Measurements from ENCODE around the gene MEIS1.

MEIS1 gene

DNA sequence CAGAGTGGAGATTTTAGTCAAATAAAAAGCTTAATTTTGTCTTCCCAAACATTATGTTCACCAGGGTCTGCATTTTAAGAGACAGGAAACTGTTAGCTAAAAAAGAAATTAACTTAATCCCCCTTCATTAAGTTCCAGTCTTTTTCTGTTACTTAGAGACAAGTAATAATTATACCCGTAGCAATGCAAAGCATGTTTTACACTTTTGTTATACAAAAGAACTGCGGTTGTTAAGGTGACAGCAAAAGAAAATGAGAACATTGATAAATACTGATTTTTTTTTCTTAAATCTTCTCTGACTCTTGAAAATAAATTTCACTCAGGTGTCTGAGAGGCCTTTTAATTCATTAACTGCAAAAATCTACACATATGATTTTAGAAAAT, 101.4 kb downstream of the MEIS1 start:
- no peak for DNase-seq (ENCODE audit: low read depth)

DNA sequence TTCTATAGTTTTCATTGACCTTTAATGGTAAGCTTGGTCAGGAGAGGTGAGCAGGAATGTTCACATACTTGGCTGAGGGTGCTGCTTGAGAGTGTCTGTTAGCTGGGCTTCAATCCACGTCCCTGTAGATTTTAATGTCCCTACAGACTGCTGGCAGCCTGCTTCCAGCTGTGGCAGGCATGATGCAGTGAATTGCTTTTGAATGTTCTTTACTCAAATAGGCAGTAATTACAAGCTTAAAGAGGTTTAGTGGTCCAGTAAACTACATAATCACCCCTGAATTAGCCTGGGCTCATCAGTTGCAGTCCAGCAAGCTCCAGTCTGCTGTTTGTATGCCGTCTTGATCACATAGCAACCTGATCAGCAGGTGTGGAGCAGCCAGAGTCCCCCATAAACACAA, 102.1 kb downstream of the MEIS1 start:
- no peak for DNase-seq (ENCODE audit: low read depth)

- DNase-seq (ENCODE audit: low read depth): no peak
Observed at GRCh38 chr2:66538291-66538690, 103.4 kb downstream of the MEIS1 start.

- DNase-seq (ENCODE audit: low read depth): no peak
Observed at GRCh38 chr2:66539452-66539851, 104.5 kb downstream of the MEIS1 start.

- no peak for DNase-seq (ENCODE audit: low read depth)
Observed at GRCh38 chr2:66541646-66542045, 106.7 kb downstream of the MEIS1 start.

- DNase-seq (ENCODE audit: low read depth): no peak
Observed at GRCh38 chr2:66543257-66543767, 108.4 kb downstream of the MEIS1 start.

GRCh38 chr2:66544258-66544657, 109.3 kb downstream of the MEIS1 start:
- no peak for DNase-seq (ENCODE audit: low read depth)

- DNase-seq (ENCODE audit: low read depth): no peak
Observed at GRCh38 chr2:66545258-66545657, 110.3 kb downstream of the MEIS1 start.

GRCh38 chr2:66547118-66547517, 112.2 kb downstream of the MEIS1 start:
- no peak for DNase-seq (ENCODE audit: low read depth)

DNA sequence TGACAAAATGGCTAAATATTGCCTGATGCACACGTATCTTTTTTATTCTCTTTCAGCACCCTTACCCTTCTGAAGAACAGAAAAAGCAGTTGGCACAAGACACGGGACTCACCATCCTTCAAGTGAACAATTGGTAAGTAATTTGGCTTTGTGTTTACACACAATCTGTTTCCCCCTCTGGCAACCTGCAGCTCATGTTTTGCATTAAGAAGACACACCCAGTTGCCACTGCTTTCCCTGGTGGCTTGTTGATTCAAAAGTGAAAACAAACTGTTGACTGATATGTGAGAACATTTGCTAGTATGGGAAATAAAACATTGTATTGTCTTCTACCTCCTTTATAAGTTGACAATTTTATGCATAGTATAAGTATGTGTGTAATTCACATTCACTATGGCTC, 113.0 kb downstream of the MEIS1 start:
- DNase-seq (ENCODE audit: low read depth): no peak

- no peak for DNase-seq (ENCODE audit: low read depth)
Observed at GRCh38 chr2:66548422-66548821, 113.5 kb downstream of the MEIS1 start.

GRCh38 chr2:66550826-66551225, 115.9 kb downstream of the MEIS1 start:
- DNase-seq (ENCODE audit: low read depth): no peak

- DNase-seq (ENCODE audit: low read depth): no peak
Observed at GRCh38 chr2:66553370-66553769, 118.4 kb downstream of the MEIS1 start.

DNA sequence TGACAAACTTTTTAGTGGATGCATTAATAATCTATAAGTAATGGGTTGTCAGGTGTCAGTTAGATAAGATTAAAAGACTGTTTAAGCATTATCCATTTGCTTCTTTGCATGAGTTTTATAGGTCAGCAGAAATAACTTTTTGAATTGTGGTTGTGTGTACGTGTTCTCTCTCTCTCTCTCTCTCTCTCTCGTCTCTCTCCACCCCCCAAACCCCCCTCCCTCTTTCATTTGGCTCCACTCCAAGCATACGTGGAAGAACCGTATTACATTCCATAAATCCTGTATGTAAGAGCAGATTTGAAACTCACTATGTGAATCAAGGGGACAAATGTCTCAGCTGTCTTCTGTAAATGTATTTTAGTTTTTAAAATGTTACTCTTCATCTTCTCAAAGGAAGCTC, 120.2 kb downstream of the MEIS1 start:
- DNase-seq (ENCODE audit: low read depth): no peak

DNA sequence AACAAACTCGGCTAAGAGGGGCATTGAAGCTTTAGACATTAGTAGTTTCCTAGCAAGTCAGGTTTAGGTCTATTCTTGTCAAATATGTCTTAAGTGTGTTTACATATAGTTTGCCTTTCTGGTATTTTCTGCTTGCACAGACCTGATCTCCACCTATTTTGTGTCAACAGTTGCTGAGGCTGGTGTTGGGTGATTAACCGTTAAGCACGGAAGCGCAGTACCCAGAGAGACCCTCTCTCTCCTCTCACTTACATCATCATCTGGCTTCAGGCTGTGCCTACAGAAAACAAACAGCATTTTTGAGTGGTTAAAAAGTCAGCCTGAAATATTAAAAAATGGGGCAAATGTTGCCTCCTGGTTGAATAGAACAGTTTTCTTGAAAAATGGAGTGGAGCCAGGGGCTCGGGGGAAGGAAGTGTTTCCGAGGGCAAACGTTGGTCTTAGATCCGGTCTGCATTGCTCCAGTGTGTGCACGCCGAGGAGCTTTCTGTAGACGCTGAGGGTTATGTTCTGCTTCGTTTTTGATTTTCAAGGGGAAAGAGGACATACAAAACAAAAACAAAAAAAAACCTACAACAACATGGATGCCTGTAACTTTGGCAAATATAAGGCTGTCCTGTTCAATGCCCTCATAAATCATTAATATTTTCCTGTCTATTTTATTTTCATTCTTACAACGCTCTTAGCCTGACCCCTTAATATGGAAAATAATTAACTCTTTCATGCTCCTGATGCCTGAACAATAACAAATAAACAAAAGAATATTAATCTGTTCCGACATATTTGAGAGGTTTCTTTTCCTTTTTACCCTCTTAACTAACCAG, 120.8 kb downstream of the MEIS1 start:
- DNase-seq (ENCODE audit: low read depth): no peak

GRCh38 chr2:66559672-66560071, 124.7 kb downstream of the MEIS1 start:
- no peak for DNase-seq (ENCODE audit: low read depth)

- no peak for DNase-seq (ENCODE audit: low read depth)
Observed at GRCh38 chr2:66560683-66561082, 125.8 kb downstream of the MEIS1 start.

GRCh38 chr2:66561645-66562303, 126.8 kb downstream of the MEIS1 start:
- DNase-seq (ENCODE audit: low read depth): no peak

- DNase-seq (ENCODE audit: low read depth): no peak
Observed at GRCh38 chr2:66562304-66562685, 127.4 kb downstream of the MEIS1 start.

GRCh38 chr2:66563473-66563872, 128.5 kb downstream of the MEIS1 start:
- DNase-seq (ENCODE audit: low read depth): no peak

DNA sequence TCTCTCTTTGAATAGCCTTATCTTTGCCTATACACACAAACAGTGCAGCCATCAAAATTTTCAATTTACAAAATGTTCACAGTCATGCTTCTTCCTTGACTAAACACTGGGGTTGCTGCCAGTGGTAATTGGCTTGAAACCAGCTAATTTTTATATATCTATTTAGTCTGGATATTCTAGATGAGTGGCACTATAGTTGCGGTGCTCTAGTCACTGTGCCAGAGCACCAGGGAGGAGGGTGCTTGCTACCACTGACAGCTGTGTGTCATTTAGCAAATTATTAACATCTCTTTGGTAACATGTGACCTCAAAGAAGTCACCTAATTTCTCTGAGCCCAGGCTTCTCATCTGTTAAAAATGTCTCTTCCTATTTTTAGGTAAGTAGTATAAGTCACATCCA, 130.4 kb downstream of the MEIS1 start:
- no peak for DNase-seq (ENCODE audit: low read depth)

GRCh38 chr2:66566726-66567399, 131.9 kb downstream of the MEIS1 start:
- no peak for DNase-seq (ENCODE audit: low read depth)

- no peak for DNase-seq (ENCODE audit: low read depth)
Observed at GRCh38 chr2:66567729-66568128, 132.8 kb downstream of the MEIS1 start.

Data from activated T-cell treated with anti-CD3 and anti-CD28 coated beads for 1 hour (primary cell).